RCC 7860 (cell line): ENCODE data around the gene PRKCG.
A peak's percentile ranks its signal among the peaks of the same experiment; 100 is the strongest.
"Not testable (repeated sequence)": the region's sequence is repeated elsewhere in the genome, so short reads cannot be mapped to it uniquely, and the experiment has no call there.

Source experiments
- DNase-seq: peaks from one replicate; pipeline ENCODE4 v3.0.0-alpha.2; 2015; ENCODE audit warnings: low spot score
- FAIRE-seq: peaks from 2 replicates; lab custom pipeline; 2012; peaks lifted over from hg19 to GRCh38; lab: Jason Lieb, UNC

The PRKCG gene

DNA sequence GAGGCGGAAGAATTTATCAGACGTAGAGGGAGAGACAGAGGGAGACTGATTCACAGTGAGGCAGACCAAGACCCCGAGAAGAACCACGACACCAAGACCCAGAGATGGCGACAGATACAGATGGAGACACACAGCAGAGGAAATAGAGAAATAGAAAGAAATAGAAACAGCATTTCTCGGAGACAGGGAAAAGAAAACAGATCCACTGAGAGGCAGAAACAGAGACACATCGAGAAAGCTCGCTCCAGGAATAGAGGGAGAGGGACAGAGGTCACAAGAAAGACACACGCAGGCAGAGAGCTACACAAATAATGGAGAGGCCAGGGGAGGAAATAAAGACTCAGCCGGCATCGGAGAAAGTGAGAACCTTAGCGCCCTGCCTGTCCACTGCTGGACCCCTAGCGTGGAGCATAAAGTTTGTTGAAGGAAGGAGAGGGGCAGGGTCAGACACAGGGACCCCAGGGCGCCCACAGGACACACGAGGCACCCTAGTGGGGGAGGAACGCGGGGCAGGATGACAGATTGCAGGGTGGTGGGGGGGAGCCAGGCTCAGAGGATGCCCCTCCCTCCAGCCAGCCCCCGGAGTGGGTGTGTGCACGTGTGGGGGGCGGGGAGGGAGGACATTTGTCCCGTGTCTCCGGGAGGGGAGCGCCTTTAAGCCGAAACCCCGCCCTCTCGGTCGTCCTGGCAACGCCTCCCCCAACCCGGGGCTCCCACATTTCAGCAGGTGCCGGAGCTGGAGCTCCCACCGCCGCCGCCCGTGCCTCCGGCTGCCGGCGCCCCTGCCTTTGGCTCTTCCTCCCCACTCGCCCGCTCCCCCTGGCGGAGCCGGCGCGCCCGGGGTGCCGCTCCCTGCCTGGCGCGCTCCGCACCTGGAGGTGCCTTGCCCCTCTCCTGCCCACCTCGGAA is at the start of gene PRKCG:
Gene PRKCG, plus strand, starts transcription at position 716 of the 909 bp plus-strand sequence. CDS start 298 bp downstream, outside the sequence.
- no peak for FAIRE-seq

DNA sequence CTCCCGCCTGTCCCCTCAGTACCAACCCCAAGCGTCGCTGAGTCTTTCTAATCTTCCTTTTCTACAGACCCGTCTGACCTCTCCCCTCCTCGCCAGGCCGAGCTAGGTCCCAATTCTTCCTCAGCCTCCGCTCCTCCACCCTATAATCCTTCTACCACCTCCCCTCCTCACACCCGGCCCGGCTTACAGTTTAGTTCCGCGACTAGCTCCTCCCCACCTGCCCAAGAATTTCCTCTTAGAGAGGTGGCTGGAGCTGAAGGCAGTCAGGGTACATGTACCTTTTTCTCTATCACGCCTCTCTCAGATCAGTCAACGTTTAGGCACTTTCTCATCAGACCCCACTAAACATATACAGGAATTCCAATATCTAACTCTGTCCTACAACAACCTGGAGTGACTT is 49.1 kb upstream of the PRKCG start:
- DNase-seq, FAIRE-seq: not testable (repeated sequence)

More for the DNA sequence above, at the start of gene PRKCG:
- DNase-seq: no peak

DNA sequence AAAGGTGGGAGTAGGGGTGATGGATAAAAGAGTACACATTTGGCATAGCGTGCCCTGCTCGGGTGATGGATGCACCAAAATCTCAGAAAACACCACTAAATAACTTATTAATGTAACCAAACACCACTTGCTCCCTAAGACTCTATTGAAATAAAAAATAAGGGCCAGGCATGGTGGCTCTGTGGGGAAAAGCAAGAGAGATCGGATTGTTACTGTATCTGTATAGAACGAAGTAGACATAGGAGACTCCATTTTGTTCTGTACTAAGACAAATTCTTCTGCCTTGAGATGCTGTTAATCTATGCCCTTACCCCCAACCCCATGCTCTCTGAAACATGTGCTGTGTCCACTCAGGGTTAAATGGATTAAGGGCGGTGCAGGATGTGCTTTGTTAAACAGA is 43.6 kb upstream of the PRKCG start:
- DNase-seq, FAIRE-seq: not testable (repeated sequence)

- DNase-seq, FAIRE-seq: not testable (repeated sequence)
Observed at GRCh38 chr19:53840241-53840640, 41.8 kb upstream of the PRKCG start.

DNA sequence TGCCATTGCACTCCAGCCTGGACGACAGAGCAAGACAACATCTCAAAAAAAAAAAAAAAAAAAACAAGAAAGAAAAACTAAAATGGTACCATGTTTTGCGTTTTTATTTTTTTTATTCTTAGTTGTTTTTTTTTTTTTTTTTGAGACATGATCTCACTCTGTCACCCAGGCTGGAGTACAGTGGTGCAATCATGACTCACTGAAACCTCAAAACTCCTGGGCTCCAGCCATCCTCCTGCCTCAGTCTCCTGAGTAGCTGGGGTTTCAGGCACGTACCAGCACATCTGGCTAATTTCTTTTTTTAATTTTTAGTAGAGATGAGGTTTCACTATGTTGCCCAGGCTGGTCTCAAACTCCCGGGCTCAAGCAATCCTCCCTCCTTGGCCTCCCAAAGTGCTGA is 41.1 kb upstream of the PRKCG start:
- DNase-seq (peak; percentile 69), FAIRE-seq (peak; percentile 86)

- no peak for DNase-seq
- no peak for FAIRE-seq
Observed at GRCh38 chr19:53844849-53845246, 37.1 kb upstream of the PRKCG start.

DNA sequence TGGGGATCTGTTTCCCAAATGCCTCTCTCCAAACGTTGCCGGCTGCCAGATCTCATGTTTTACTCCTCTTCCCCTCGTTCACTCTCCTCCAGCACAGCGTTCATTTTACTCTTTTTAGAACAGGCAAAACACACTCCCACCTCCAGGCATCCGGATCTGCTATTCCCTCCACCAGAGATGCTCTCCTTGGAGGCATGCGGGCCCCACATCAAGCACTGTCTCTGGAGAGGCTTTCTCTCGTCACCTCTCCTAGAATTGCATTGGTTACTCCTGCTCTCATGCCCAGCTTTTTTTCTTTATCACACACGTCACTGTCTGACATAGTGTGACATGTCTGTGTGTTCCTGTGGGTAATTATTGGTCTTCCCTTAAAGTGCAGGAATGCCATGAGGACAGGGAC is 34.4 kb upstream of the PRKCG start:
- DNase-seq: no peak
- FAIRE-seq: no peak

DNA sequence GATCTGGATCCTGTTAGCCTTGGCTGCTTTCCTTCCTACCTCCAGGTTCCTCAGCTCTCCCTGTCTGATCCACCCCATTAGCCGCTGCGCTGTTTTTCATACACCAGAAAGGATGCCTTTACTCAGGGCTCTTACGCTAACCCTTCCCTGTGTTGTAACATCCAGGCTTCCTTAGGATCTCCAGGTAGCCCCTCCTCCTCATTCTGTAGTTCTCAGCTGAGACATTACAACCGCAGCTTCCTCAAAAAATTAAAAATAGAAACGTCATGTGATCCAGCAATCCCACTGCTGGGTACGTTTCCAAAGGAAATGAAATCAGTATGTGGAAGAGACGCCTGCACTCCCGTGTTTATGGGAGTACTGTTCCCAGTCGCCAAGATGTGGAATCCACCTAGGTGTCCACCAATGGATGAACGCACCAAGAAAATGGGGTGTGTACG is 32.7 kb upstream of the PRKCG start:
- DNase-seq (no peak), FAIRE-seq (no peak)

DNA sequence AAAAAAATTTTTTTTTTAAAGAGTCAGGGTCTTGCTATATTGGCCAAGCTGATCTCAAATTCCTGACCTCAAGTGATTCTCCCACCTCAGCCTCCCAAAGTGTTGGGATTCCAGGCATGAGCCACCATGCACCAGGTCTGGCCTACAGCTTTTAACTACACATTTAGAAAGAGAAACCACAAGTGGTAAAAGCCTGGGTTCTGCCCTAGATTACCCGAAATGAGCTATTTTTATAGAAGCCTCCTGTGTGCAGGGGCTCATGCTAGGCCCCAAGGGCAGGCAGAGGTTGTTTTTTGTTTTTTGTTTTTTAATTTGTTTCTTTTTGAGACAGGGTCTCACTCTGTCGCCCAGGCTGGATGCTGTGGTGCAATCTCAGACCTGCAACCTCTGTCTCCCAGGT is 28.3 kb upstream of the PRKCG start:
- no peak for FAIRE-seq
- no peak for DNase-seq

DNA sequence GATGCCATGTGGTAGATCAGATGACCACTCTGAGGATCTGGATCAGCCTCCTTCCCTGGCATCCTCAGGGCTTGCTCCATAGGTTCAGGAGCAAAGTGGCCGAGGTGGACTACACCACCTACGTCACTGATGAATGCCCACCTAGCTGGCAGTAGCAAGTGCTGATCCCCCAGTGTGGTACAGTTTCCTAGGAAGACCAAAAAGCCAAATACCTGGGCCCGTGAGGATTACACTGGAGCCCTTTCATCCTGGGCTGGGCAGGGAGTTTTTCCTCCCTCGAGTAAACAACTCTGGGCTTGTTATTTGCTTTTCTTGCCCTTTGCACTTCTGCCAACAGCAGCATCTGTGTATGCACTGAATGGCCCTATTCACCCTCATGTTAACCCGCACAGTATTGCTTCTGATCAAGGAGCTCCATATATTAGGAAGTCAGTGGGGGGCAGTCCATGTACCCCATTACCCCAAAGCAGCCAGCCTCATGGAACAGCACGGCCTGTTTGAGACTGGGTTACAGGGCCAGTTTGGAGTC is 17.6 kb upstream of the PRKCG start:
- no peak for DNase-seq

GRCh38 chr19:53865523-53865917 is 16.5 kb upstream of the PRKCG start:
- DNase-seq (no peak), FAIRE-seq (no peak)

More for the DNA sequence above, 17.6 kb upstream of the PRKCG start:
- no peak for FAIRE-seq

GRCh38 chr19:53865918-53866864 is 15.8 kb upstream of the PRKCG start:
- no peak for FAIRE-seq

DNA sequence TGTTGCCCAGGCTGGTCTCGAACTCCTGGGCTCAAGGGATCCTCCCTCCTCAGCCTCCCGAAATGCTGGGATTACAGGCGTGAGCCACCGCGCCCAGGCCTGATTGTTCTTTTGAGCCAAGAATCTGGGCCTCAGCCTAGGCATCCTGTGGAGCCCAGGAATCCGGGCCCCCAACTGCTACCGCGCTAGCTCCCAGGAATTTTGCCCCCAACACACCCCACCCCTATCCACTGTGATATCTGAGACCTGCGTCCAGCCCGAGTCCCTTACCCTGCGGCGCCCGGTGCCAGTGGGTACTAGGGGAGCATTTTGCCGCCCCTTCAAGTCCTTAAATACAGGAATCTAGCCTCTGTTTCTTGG is 15.2 kb upstream of the PRKCG start:
- DNase-seq (no peak), FAIRE-seq (no peak)

More at GRCh38 chr19:53865918-53866864, 15.8 kb upstream of the PRKCG start:
- peak; percentile 55 for DNase-seq

GRCh38 chr19:53867225-53868090 is 14.5 kb upstream of the PRKCG start, which contains the start of gene MYADM:
MYADM (plus strand) TSS chr19:53867883; CDS start chr19:53873530, 5,647 bp downstream.
- peak; percentile 55 for FAIRE-seq
- peak; percentile 98 for DNase-seq

GRCh38 chr19:53868091-53868891 is 13.7 kb upstream of the PRKCG start:
- peak; percentile 53 for DNase-seq

GRCh38 chr19:53868892-53869804 is 12.8 kb upstream of the PRKCG start:
- peak; percentile 81 for DNase-seq
- FAIRE-seq: no peak

More at GRCh38 chr19:53868091-53868891, 13.7 kb upstream of the PRKCG start:
- FAIRE-seq: no peak

- not testable (repeated sequence) for DNase-seq, FAIRE-seq
Observed at GRCh38 chr19:53869805-53870484, 12.1 kb upstream of the PRKCG start.
